DOHH2 (cell line): ENCODE data around the gene PLA1A.

ENCODE experiments used
- H3F3A ChIP-seq: fragments of 200-600 bp; sonication (generic), shearing (Covaris generic); 2 replicates; pipeline ENCODE4 v1.6.0; 2016; ENCODE audit warnings: antibody characterized with exemption, mild to moderate bottlenecking; ENCODE audit not compliant: control insufficient read depth, insufficient read depth
- H3K27ac ChIP-seq: fragments of 200-600 bp; sonication (generic); 2 replicates; pipeline ENCODE4 v1.5.1; 2014; ENCODE audit warnings: low read depth, mild to moderate bottlenecking, low read length, moderate library complexity
- H3K27me3 ChIP-seq: fragments of 200-600 bp; sonication (generic); 2 replicates; pipeline ENCODE4 v1.6.1; 2014; ENCODE audit warnings: mild to moderate bottlenecking, low read length, mixed read lengths; ENCODE audit not compliant: control insufficient read depth
- H3K36me3 ChIP-seq: fragments of 200-600 bp; sonication (generic); 2 replicates; pipeline ENCODE4 v1.6.1; 2014; ENCODE audit warnings: mild to moderate bottlenecking, low read length, moderate library complexity, mixed read lengths; ENCODE audit not compliant: control insufficient read depth
- H3K4me1 ChIP-seq: fragments of 200-600 bp; sonication (generic); 2 replicates; pipeline ENCODE4 v1.6.1; 2014; ENCODE audit warnings: mild to moderate bottlenecking, low read length, mixed read lengths; ENCODE audit not compliant: control insufficient read depth
- H3K4me2 ChIP-seq: fragments of 200-600 bp; sonication (generic); 2 replicates; pipeline ENCODE4 v1.6.0; 2014; ENCODE audit warnings: mild to moderate bottlenecking, low read length, moderate library complexity
- H3K4me3 ChIP-seq: fragments of 200-600 bp; sonication (generic); 2 replicates; pipeline ENCODE4 v1.5.1; 2014; ENCODE audit warnings: mild to moderate bottlenecking, low read length, mixed read lengths
- H3K79me2 ChIP-seq: fragments of 200-600 bp; sonication (generic); 2 replicates; pipeline ENCODE4 v1.6.1; 2014; ENCODE audit warnings: mild to moderate bottlenecking, low read length, mixed read lengths; ENCODE audit not compliant: control insufficient read depth
- H3K9me2 ChIP-seq: fragments of 200-600 bp; sonication (generic); replicated peaks from 2 replicates; pipeline ENCODE4 v1.6.1; 2014; ENCODE audit warnings: mild to moderate bottlenecking, low read length, mixed read lengths; ENCODE audit not compliant: control insufficient read depth
- H3K9me3 ChIP-seq: fragments of 200-600 bp; sonication (generic); 2 replicates; pipeline ENCODE4 v1.6.1; 2014; ENCODE audit warnings: antibody characterized with exemption, low read length, mixed read lengths; ENCODE audit not compliant: control insufficient read depth, insufficient read depth
- H4K20me1 ChIP-seq: fragments of 200-600 bp; sonication (generic); 2 replicates; pipeline ENCODE4 v1.6.0; 2014; ENCODE audit warnings: low read depth, mild to moderate bottlenecking, antibody characterized with exemption, low read length, moderate library complexity; ENCODE audit not compliant: control insufficient read depth, insufficient read depth
- CTCF ChIP-seq: fragments of 200-600 bp; sonication (generic); IDR thresholded peaks from one replicate; pipeline ENCODE4 v1.5.1; 2014; ENCODE audit warnings: antibody characterized with exemption, mild to moderate bottlenecking, low read depth, low read length; ENCODE audit not compliant: poor library complexity, severe bottlenecking
- EZH2phosphoT487 ChIP-seq: fragments of 200-600 bp; sonication (generic); IDR thresholded peaks from 2 replicates; pipeline ENCODE4 v1.6.1; 2017; ENCODE audit warnings: borderline replicate concordance, mild to moderate bottlenecking, antibody characterized with exemption, low read length, moderate library complexity, mixed read lengths

PLA1A gene

GRCh38 chr3:119626196-119626595 lies 28.5 kb downstream of the PLA1A start:
- Histone ChIP-seq H4K20me1 (no peaks in the 10 kb centered on the region), H3K79me2 (no peaks in the 10 kb centered on the region), H3K4me3 (no peak overlapping the region), H3K27me3 (peaks cover 48% of the 10 kb centered on the region), H3K27ac (no peak overlapping the region), H3K9me2 (no peaks in the 10 kb centered on the region), H3K4me1 (no peaks in the 10 kb centered on the region), H3K4me2 (no peak overlapping the region), H3F3A (no peaks in the 10 kb centered on the region), H3K36me3 (no peaks in the 10 kb centered on the region), H3K9me3 (no peaks in the 10 kb centered on the region)
- TF ChIP-seq CTCF: no peak
- no peak for TF ChIP-seq EZH2phosphoT487

- Histone ChIP-seq H4K20me1 (no peaks in the 10 kb centered on the region), H3K4me3 (no peak overlapping the region), H3K79me2 (no peaks in the 10 kb centered on the region), H3K9me2 (no peaks in the 10 kb centered on the region), H3K36me3 (no peaks in the 10 kb centered on the region), H3K27ac (no peak overlapping the region), H3F3A (no peaks in the 10 kb centered on the region), H3K4me2 (no peak overlapping the region), H3K9me3 (no peaks in the 10 kb centered on the region), H3K27me3 (peaks cover 48% of the 10 kb centered on the region), H3K4me1 (no peaks in the 10 kb centered on the region)
- TF ChIP-seq CTCF: no peak
- TF ChIP-seq EZH2phosphoT487: no peak
Measured at GRCh38 chr3:119627461-119627860, 29.8 kb downstream of the PLA1A start.

GRCh38 chr3:119628390-119628789 lies 30.7 kb downstream of the PLA1A start:
- Histone ChIP-seq H3K27ac (no peak overlapping the region), H4K20me1 (no peaks in the 10 kb centered on the region), H3K4me2 (no peak overlapping the region), H3K9me3 (no peaks in the 10 kb centered on the region), H3K4me1 (no peaks in the 10 kb centered on the region), H3K27me3 (peaks cover 51% of the 10 kb centered on the region), H3K4me3 (no peak overlapping the region), H3F3A (no peaks in the 10 kb centered on the region), H3K36me3 (no peaks in the 10 kb centered on the region), H3K9me2 (no peaks in the 10 kb centered on the region), H3K79me2 (no peaks in the 10 kb centered on the region)
- TF ChIP-seq CTCF: no peak
- TF ChIP-seq EZH2phosphoT487: no peak
